ENCODE results near the gene TNS3.

- TF ChIP-seq CEBPB (IDR thresholded peaks at IDR 0.05; ENCODE audit: borderline replicate concordance, low read depth, low read length): no peak
- TF ChIP-seq ZBTB7A (CRISPR knock-in tag; IDR thresholded peaks at IDR 0.05): no peak
- TF ChIP-seq RAD51 (IDR thresholded peaks at IDR 0.05; ENCODE audit: borderline replicate concordance): no peak
- no peak for TF ChIP-seq TCF7 (IDR thresholded peaks at IDR 0.05; ENCODE audit: low read depth)
- TF ChIP-seq ZNF354B (CRISPR knock-in tag; IDR thresholded peaks at IDR 0.05): no peak
- no peak for TF ChIP-seq FOXM1 (CRISPR knock-in tag; IDR thresholded peaks at IDR 0.05)
- no peak for TF ChIP-seq CTCF (CRISPR knock-in tag; IDR thresholded peaks at IDR 0.05)
- no peak for TF ChIP-seq CBX1 (IDR thresholded peaks at IDR 0.05; ENCODE audit: low read depth)
- TF ChIP-seq POLR2AphosphoS5 (IDR thresholded peaks at IDR 0.05; ENCODE audit: low read depth, low read length): no peak
- TF ChIP-seq E2F2 (CRISPR knock-in tag; IDR thresholded peaks at IDR 0.05; ENCODE audit: borderline replicate concordance): no peak
Measured at GRCh38 chr7:47570649-47571050, 11.3 kb downstream of the TNS3 start.

Data from HepG2 (cell line).